ENCODE results near the gene TMOD3. TPM values are rescaled to one million over a fixed set of nuclear protein-coding genes. Genes with fewer than 3 reads are reported as not detected.

The TMOD3 gene
- total RNA-seq, 1 donor from 2014 or later, result 75.4 TPM

- peaks cover 5% of the 10 kb centered on the region for H3K4me1 Mint-ChIP-seq (ENCODE audit: unreplicated experiment)
- no peak overlapping the region for H3K27ac Mint-ChIP-seq (ENCODE audit: unreplicated experiment)
- no peak for TF ChIP-seq CTCF (IDR thresholded peaks at IDR 0.05)
- peaks cover 42% of the 10 kb centered on the region for H3K36me3 Mint-ChIP-seq (ENCODE audit: unreplicated experiment)
- no peaks in the 10 kb centered on the region for H3K9me3 Mint-ChIP-seq (ENCODE audit: unreplicated experiment)
- H3K4me3 Mint-ChIP-seq (ENCODE audit: unreplicated experiment), result no peak overlapping the region
- no peak for DNase-seq (ENCODE audit: extremely low spot score, unreplicated experiment)
- no peaks in the 10 kb centered on the region for H3K27me3 Mint-ChIP-seq (ENCODE audit: unreplicated experiment)
Measured at GRCh38 chr15:51907136-51907862, 77.8 kb downstream of the TMOD3 start.

GRCh38 chr15:51908316-51908715 lies 78.9 kb downstream of the TMOD3 start:
- H3K4me3 Mint-ChIP-seq (ENCODE audit: unreplicated experiment), result no peak overlapping the region
- DNase-seq (ENCODE audit: extremely low spot score, unreplicated experiment), result no peak
- H3K36me3 Mint-ChIP-seq (ENCODE audit: unreplicated experiment), result peaks cover 41% of the 10 kb centered on the region
- H3K4me1 Mint-ChIP-seq (ENCODE audit: unreplicated experiment), result peaks cover 5% of the 10 kb centered on the region
- H3K27me3 Mint-ChIP-seq (ENCODE audit: unreplicated experiment), result no peaks in the 10 kb centered on the region
- no peak for TF ChIP-seq CTCF (IDR thresholded peaks at IDR 0.05)
- no peaks in the 10 kb centered on the region for H3K9me3 Mint-ChIP-seq (ENCODE audit: unreplicated experiment)
- H3K27ac Mint-ChIP-seq (ENCODE audit: unreplicated experiment), result peak overlapping the region; percentile 32

- Mint-ChIP-seq H3K4me3 (ENCODE audit: unreplicated experiment) (no peak overlapping the region), H3K36me3 (ENCODE audit: unreplicated experiment) (peaks cover 37% of the 10 kb centered on the region), H3K4me1 (ENCODE audit: unreplicated experiment) (peaks cover 5% of the 10 kb centered on the region), H3K9me3 (ENCODE audit: unreplicated experiment) (no peaks in the 10 kb centered on the region), H3K27me3 (ENCODE audit: unreplicated experiment) (no peaks in the 10 kb centered on the region), H3K27ac (ENCODE audit: unreplicated experiment) (no peak overlapping the region)
- DNase-seq (ENCODE audit: extremely low spot score, unreplicated experiment), result no peak
- no peak for TF ChIP-seq CTCF (IDR thresholded peaks at IDR 0.05)
Measured at GRCh38 chr15:51909584-51909983, 80.1 kb downstream of the TMOD3 start.

- no peak for DNase-seq (ENCODE audit: extremely low spot score, unreplicated experiment)
- Mint-ChIP-seq H3K4me3 (ENCODE audit: unreplicated experiment) (no peak overlapping the region), H3K27me3 (ENCODE audit: unreplicated experiment) (no peaks in the 10 kb centered on the region), H3K36me3 (ENCODE audit: unreplicated experiment) (peaks cover 30% of the 10 kb centered on the region), H3K9me3 (ENCODE audit: unreplicated experiment) (no peaks in the 10 kb centered on the region), H3K27ac (ENCODE audit: unreplicated experiment) (no peak overlapping the region), H3K4me1 (ENCODE audit: unreplicated experiment) (peaks cover 5% of the 10 kb centered on the region)
- no peak for TF ChIP-seq CTCF (IDR thresholded peaks at IDR 0.05)
Measured at GRCh38 chr15:51912528-51912927, 83.1 kb downstream of the TMOD3 start.

GRCh38 chr15:51917493-51917892 lies 88.0 kb downstream of the TMOD3 start:
- TF ChIP-seq CTCF (IDR thresholded peaks at IDR 0.05), result peak; percentile 52
- Mint-ChIP-seq H3K4me1 (ENCODE audit: unreplicated experiment) (no peaks in the 10 kb centered on the region), H3K27me3 (ENCODE audit: unreplicated experiment) (no peaks in the 10 kb centered on the region), H3K27ac (ENCODE audit: unreplicated experiment) (no peak overlapping the region), H3K36me3 (ENCODE audit: unreplicated experiment) (peaks cover 23% of the 10 kb centered on the region), H3K9me3 (ENCODE audit: unreplicated experiment) (no peaks in the 10 kb centered on the region), H3K4me3 (ENCODE audit: unreplicated experiment) (no peak overlapping the region)
- DNase-seq (ENCODE audit: extremely low spot score, unreplicated experiment), result peak; percentile 64
